K562 (cell line): ENCODE data around the gene DNMT1. TPM values are rescaled to one million over a fixed set of nuclear protein-coding genes. Genes with fewer than 3 reads are reported as not detected.

Experiments used
- ARID3A ChIP-seq: IDR thresholded peaks from 2 replicates; pipeline ENCODE4 v1.6.1; 2012; ENCODE audit warnings: low read depth, low read length, improper control_type of control experiment, borderline replicate concordance
- BHLHE40 ChIP-seq: IDR thresholded peaks from 2 replicates; pipeline ENCODE4 v1.6.1; 2011; ENCODE audit warnings: low read length, improper control_type of control experiment
- BRCA1 ChIP-seq, 2 experiments: fragments of 450-650 bp in 1 of 2; sonication (generic) in 1 of 2; formaldehyde crosslinking in 1 of 2; IDR thresholded peaks; 2 replicates each; pipeline versions ENCODE4 v1.5.0 to v1.6.1; 2017 to 2020; ENCODE audit warnings: mild to moderate bottlenecking in 1 of 2, missing genetic modification reagents in 1 of 2
- CBFA2T2 ChIP-seq: fragments of 450-650 bp; conservative IDR thresholded peaks from 2 replicates; pipeline ENCODE4 v1.6.1; 2017; ENCODE audit warnings: mild to moderate bottlenecking
- GATAD2B ChIP-seq: fragments of 450-650 bp; IDR thresholded peaks from 2 replicates; pipeline ENCODE4 v1.6.1; 2017; ENCODE audit warnings: mild to moderate bottlenecking, borderline replicate concordance
- GTF2A2 ChIP-seq: IDR thresholded peaks from 2 replicates; pipeline ENCODE4 v1.6.1; 2016; ENCODE audit warnings: mild to moderate bottlenecking, missing genetic modification characterization, missing compliant biosample characterization
- HINFP ChIP-seq: fragments of 450-650 bp; conservative IDR thresholded peaks from 2 replicates; pipeline ENCODE4 v1.6.1; 2016; ENCODE audit warnings: missing genetic modification characterization, low read depth, mild to moderate bottlenecking, control low read depth, missing compliant biosample characterization
- HNRNPUL1 ChIP-seq: fragments of 200-400 bp; formaldehyde crosslinking; IDR thresholded peaks from 2 replicates; pipeline ENCODE4 v1.6.1; 2017; ENCODE audit warnings: low read length
- MAZ ChIP-seq, 2 experiments: fragments of 450-650 bp in 1 of 2; sonication (generic) in 1 of 2; formaldehyde crosslinking; IDR thresholded peaks in 1 of 2; conservative IDR thresholded peaks in 1 of 2; 2 replicates each; pipeline versions ENCODE4 v1.4.0 to v1.5.0; 2020; ENCODE audit warnings: mild to moderate bottlenecking in 1 of 2, missing genetic modification reagents in 1 of 2
- MTA2 ChIP-seq: fragments of 450-650 bp; IDR thresholded peaks from 2 replicates; pipeline ENCODE4 v1.6.1; 2016; ENCODE audit warnings: low read depth
- NR2C2 ChIP-seq, 2 experiments: fragments of 200-800 bp in 1 of 2; sonication (Bioruptor generic) in 1 of 2; sonication (generic) in 1 of 2; formaldehyde crosslinking in 1 of 2; IDR thresholded peaks; 2 replicates each; pipeline versions ENCODE4 v1.6.1 to v1.8.0; 2016 to 2022; ENCODE audit warnings: mild to moderate bottlenecking in 1 of 2, missing compliant biosample characterization in 1 of 2, missing genetic modification characterization in 1 of 2, missing genetic modification reagents in 1 of 2
- NR2F6 ChIP-seq: fragments of 450-650 bp; formaldehyde crosslinking; IDR thresholded peaks from 2 replicates; pipeline ENCODE4 v1.4.0; 2020; ENCODE audit warnings: mild to moderate bottlenecking
- POU5F1 ChIP-seq: fragments of 150-350 bp; IDR thresholded peaks from 2 replicates; pipeline ENCODE4 v1.6.1; 2014; ENCODE audit warnings: borderline replicate concordance, low read length, low read depth, mild to moderate bottlenecking; ENCODE audit not compliant: partially characterized antibody
- PTBP1 ChIP-seq: fragments of 200-400 bp; formaldehyde crosslinking; IDR thresholded peaks from 2 replicates; pipeline ENCODE4 v1.6.1; 2017; ENCODE audit warnings: low read depth, low read length
- PTTG1 ChIP-seq: fragments of 450-650 bp; IDR thresholded peaks from 2 replicates; pipeline ENCODE4 v1.6.1; 2016; ENCODE audit warnings: low read depth, mild to moderate bottlenecking, missing genetic modification characterization, missing compliant biosample characterization
- SLC30A9 ChIP-seq: fragments of 250-450 bp; sonication (Bioruptor Pico); IDR thresholded peaks from 2 replicates; pipeline ENCODE4 v1.8.0; 2022; ENCODE audit warnings: mild to moderate bottlenecking, moderate library complexity
- SMARCC2 ChIP-seq: fragments of 450-650 bp; IDR thresholded peaks from 2 replicates; pipeline ENCODE4 v1.6.1; 2017; ENCODE audit warnings: antibody characterized with exemption, moderate library complexity, mild to moderate bottlenecking, low read depth
- SRSF7 ChIP-seq: fragments of 200-400 bp; formaldehyde crosslinking; optimal IDR thresholded peaks from 2 replicates; pipeline ENCODE3; 2017; ENCODE audit warnings: mild to moderate bottlenecking, low read depth, low read length
- TRIM25 ChIP-seq: fragments of 450-650 bp; IDR thresholded peaks from 2 replicates; pipeline ENCODE4 v1.7.0; 2016; ENCODE audit warnings: borderline replicate concordance
- TSC22D4 ChIP-seq: fragments of 450-650 bp; IDR thresholded peaks from 2 replicates; pipeline ENCODE4 v1.6.1; 2016; ENCODE audit warnings: missing genetic modification characterization, missing biosample characterization, control low read depth
- XRCC4 ChIP-seq: IDR thresholded peaks from one replicate; pipeline ENCODE4 v1.6.1; 2011; ENCODE audit not compliant: insufficient read depth, insufficient read length; ENCODE audit errors: extremely low read depth
- ZNF239 ChIP-seq: fragments of 250-450 bp; sonication (Bioruptor Pico); IDR thresholded peaks from 2 replicates; pipeline ENCODE4 v1.4.0; 2020; ENCODE audit warnings: mild to moderate bottlenecking
- ZNF253 ChIP-seq: fragments of 250-450 bp; sonication (Bioruptor Pico); conservative IDR thresholded peaks from 2 replicates; pipeline ENCODE4 v1.6.1; 2021; ENCODE audit warnings: mild to moderate bottlenecking
- ZNF347 ChIP-seq: fragments of 450-650 bp; formaldehyde crosslinking; IDR thresholded peaks from 2 replicates; pipeline ENCODE4 v1.4.0; 2020; ENCODE audit warnings: low read depth, mild to moderate bottlenecking, moderate library complexity
- ZNF668 ChIP-seq: fragments of 250-450 bp; sonication (Bioruptor Pico); IDR thresholded peaks from 2 replicates; pipeline ENCODE4 v1.8.0; 2022; ENCODE audit warnings: mild to moderate bottlenecking, inconsistent platforms
- polyA plus RNA-seq, 8 experiments: library from polyadenylated mRNA; depleted of rRNA in 4 of 8; stranded (reverse) in 5 of 8; unstranded in 3 of 8; fragments of >200 nt; fragmentation: Nextera tagmentation in 2 of 8; fragmentation: Illumina TruSeq in 1 of 8; extraction: Ambion mirVana in 2 of 8; extraction: Trizol in 1 of 8; gene quantifications; 2 replicates each; pipeline versions ENCODE4 v1.2.1 to v1.2.3, GENCODE V29; 2011 to 2014; ENCODE audit warnings: inconsistent platforms in 1 of 8, missing spikeins in 1 of 8
- total RNA-seq, 7 experiments: library from RNA; depleted of rRNA in 6 of 7; stranded (reverse); fragments of >200 nt in 6 of 7; fragmentation: Illumina TruSeq in 2 of 7; extraction: Trizol in 2 of 7; gene quantifications; 2 replicates each; pipeline versions ENCODE4 v1.2.1 to v1.2.3, GENCODE V29; 2011 to 2021; ENCODE audit warnings: low replicate concordance in 1 of 7

Gene DNMT1
- total and polyA plus RNA-seq, 9 of the 15 experiments (the other 6 are each of a cell fraction or from before 2014, with no cell fraction given) = 80.1 to 271 (median 121) TPM

GRCh38 chr19:10194500-10195198 lies at the start of gene DNMT1 (continued):
- TF ChIP-seq XRCC4 = no peak
- no peak for TF ChIP-seq NR2C2 (CRISPR knock-in tag; IDR thresholded peaks at IDR 0.05)
- TF ChIP-seq NR2C2 (tag; IDR thresholded peaks at IDR 0.05) = no peak; the same call in 1 of the 2 replicates
- TF ChIP-seq PTTG1 (tag) = no peak
- TF ChIP-seq GATAD2B = peak; percentile 54; the same call in 1 of the 2 replicates
- no peak for TF ChIP-seq POU5F1
- TF ChIP-seq ZNF668 (CRISPR knock-in tag) = no peak
- TF ChIP-seq CBFA2T2 = no peak
- no peak for TF ChIP-seq ZNF239
- TF ChIP-seq SRSF7 = no peak
- TF ChIP-seq BHLHE40 = peak; percentile 99
- no peak for TF ChIP-seq HNRNPUL1
- TF ChIP-seq ZNF253 (CRISPR knock-in tag) = no peak
- peak; percentile 80; the same call in 1 of the 2 replicates for TF ChIP-seq ARID3A
- no peak for TF ChIP-seq NR2F6 (CRISPR knock-in tag)
- no peak for TF ChIP-seq BRCA1 (IDR thresholded peaks at IDR 0.05)
- TF ChIP-seq BRCA1 (CRISPR knock-in tag; IDR thresholded peaks at IDR 0.05) = no peak
- peak; percentile 93 to 98 for TF ChIP-seq MAZ (CRISPR knock-in tag; conservative IDR thresholded peaks at IDR 0.05 in 1 of 2, IDR thresholded peaks at IDR 0.05 in 1 of 2)
- no peak for TF ChIP-seq GTF2A2 (tag)
- no peak for TF ChIP-seq SLC30A9 (CRISPR knock-in tag)
- no peak for TF ChIP-seq SMARCC2
- TF ChIP-seq PTBP1 = no peak
- TF ChIP-seq HINFP (tag) = no peak
- TF ChIP-seq MTA2 = no peak
- no peak for TF ChIP-seq TRIM25
- no peak for TF ChIP-seq TSC22D4
- TF ChIP-seq ZNF347 (CRISPR knock-in tag) = no peak
